ENCODE results near the gene SORBS1. TPM values are rescaled to one million over a fixed set of nuclear protein-coding genes. Genes with fewer than 3 reads are reported as not detected.

SORBS1 gene
- total RNA-seq, 4 donors from 2014 or later = 21.5 to 65.8 (median 30.1) TPM

DNA sequence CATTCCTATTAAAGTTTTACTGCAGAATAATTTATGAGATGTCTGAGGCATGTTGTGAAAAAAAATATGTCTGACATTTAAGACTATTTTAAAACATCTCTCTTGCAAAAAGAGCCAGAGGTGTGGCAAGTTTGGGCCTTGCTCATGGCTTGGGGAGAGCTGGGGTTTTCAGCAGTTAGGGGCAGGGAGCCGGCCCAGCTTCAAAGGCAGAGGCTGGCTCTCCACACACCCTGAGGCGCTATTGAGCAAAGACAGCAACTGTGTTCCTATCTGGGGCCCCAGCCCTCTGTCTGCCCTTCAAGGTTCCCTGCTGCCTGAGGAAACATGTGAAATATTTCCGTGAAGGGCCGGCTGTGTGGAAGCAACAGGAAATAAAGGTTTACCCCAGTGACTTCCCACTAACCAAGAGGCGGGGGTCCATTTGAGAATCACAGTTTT is 94.0 kb downstream of the SORBS1 start:
- TF ChIP-seq POLR2A (IDR thresholded peaks at IDR 0.05) = no peak
- TF ChIP-seq, protein P1, sequence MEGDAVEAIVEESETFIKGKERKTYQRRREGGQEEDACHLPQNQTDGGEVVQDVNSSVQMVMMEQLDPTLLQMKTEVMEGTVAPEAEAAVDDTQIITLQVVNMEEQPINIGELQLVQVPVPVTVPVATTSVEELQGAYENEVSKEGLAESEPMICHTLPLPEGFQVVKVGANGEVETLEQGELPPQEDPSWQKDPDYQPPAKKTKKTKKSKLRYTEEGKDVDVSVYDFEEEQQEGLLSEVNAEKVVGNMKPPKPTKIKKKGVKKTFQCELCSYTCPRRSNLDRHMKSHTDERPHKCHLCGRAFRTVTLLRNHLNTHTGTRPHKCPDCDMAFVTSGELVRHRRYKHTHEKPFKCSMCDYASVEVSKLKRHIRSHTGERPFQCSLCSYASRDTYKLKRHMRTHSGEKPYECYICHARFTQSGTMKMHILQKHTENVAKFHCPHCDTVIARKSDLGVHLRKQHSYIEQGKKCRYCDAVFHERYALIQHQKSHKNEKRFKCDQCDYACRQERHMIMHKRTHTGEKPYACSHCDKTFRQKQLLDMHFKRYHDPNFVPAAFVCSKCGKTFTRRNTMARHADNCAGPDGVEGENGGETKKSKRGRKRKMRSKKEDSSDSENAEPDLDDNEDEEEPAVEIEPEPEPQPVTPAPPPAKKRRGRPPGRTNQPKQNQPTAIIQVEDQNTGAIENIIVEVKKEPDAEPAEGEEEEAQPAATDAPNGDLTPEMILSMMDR (IDR thresholded peaks at IDR 0.05) = no peak
- no peak overlapping the region for H3K27ac ChIP-seq
- H3K4me3 ChIP-seq (replicated peaks in 1 of 3) = no peak overlapping the region
- no peaks in the 10 kb centered on the region for H3K4me1 ChIP-seq
- no peaks in the 10 kb centered on the region for H3K36me3 ChIP-seq
- no peaks in the 10 kb centered on the region for H3K9me3 ChIP-seq
- no peaks in the 10 kb centered on the region for H3K27me3 ChIP-seq
- WGBS, 2 donors = 41 to 44% methylated on average over 5 of the region's 5 CpGs
- intact Hi-C loops (cut with DNase I) = no loop called here
- no peak for DNase-seq

DNA sequence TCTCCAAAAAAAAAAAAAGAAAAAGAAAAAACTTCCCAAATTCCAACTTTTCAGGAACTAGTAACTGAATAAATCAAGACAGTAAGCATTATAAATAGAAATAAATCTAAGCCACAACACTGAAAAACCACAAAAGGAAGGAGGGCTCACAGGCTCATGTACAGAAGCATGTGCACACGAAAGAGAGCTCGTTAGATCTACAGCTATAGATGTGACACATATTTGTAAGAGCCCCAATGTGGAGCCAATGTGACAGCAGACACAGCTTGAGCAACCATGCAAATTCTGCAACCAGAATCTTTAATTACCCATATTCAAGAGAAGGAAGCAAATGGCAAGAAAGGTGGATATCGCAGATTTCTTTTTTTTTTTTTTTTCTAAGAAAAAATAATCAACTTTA is 94.7 kb downstream of the SORBS1 start:
- Histone ChIP-seq H3K27me3 (no peaks in the 10 kb centered on the region), H3K4me3 (replicated peaks in 1 of 3) (no peak overlapping the region), H3K36me3 (no peaks in the 10 kb centered on the region), H3K4me1 (no peaks in the 10 kb centered on the region), H3K27ac (no peak overlapping the region), H3K9me3 (no peaks in the 10 kb centered on the region)
- 94% methylated on average over 3 of the region's 3 CpGs for WGBS, 2 donors
- TF ChIP-seq, protein P1 (IDR thresholded peaks at IDR 0.05) = no peak
- TF ChIP-seq POLR2A (IDR thresholded peaks at IDR 0.05) = no peak
- no peak for DNase-seq
- intact Hi-C loops (cut with DNase I) = no loop called here

DNA sequence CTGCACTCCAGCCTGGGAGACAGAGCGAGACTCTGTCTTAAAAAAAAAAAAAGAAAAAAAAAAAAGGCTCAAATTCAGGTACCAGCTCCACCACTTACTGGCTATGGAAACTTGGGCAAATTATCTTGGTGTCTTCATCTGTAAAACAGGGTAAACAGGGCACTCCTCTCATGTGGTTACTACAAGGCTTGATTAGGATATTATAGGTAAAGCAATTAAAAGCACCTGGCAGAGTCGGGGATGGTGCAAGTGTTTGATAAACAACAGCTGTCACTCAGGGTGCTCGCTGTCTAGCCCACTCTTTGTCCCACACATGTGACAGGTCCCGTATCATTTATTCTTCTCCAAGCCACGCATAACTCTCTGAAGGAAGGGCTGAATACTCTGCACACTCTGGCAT is 96.9 kb downstream of the SORBS1 start:
- intact Hi-C loops (cut with DNase I) = no loop called here
- WGBS, 2 donors = 78 to 82% methylated on average over 5 of the region's 5 CpGs
- peaks cover 4 to 7% of the 10 kb centered on the region in 2 donors for H3K4me1 ChIP-seq

DNA sequence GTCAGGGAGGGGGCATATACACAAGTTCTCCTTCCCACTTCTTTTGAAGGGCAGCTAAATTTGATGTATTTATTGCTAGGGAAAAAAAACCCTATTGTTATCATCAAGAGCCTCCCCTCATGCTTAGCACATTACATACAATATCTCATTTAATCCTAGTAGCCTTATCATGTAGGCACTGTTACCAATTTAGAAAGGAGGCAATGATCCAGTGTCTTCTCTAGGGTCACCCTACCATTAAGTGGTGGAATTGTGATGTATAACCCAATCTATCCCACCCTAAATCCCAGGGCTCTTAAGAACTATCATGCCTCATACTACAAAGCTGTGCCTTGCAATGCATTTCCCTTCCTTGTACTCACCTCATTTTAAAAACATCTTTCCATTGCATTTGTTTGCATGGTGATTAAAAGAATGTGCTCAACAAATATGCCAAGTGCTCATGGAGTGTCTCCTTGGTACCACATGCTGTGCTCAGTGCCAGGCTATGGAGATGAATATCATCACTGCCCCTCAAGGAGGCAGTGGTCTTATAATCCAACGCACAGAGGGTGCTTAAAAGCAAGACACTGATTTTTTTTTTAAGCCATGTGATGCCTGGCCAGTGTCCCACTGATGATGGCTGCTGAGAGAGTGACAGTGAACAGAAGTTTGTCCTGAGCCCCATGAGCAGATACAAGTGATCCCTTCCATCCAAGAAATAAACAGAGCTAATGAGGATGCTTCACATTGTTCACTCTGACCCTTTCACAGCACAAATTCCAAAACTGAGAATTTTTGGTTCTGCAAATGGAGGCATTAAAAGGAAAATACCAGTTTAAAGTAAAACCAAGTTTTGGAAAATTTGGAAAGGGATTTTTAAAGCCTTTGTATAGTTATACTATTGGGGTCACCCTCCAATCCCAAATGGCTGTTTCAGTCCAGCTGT is 98.2 kb downstream of the SORBS1 start:
- TF ChIP-seq, protein P1 (IDR thresholded peaks at IDR 0.05) = no peak
- TF ChIP-seq POLR2A (IDR thresholded peaks at IDR 0.05) = no peak
- Histone ChIP-seq H3K27ac (no peak overlapping the region), H3K4me3 (replicated peaks in 1 of 3) (no peak overlapping the region), H3K4me1 (peaks cover 12 to 16% of the 10 kb centered on the region in 2 donors), H3K27me3 (no peaks in the 10 kb centered on the region), H3K36me3 (no peaks in the 10 kb centered on the region), H3K9me3 (no peaks in the 10 kb centered on the region)
- 19 to 43% methylated on average over 1 of the region's 1 CpG for WGBS, 2 donors
- intact Hi-C loops (cut with DNase I) = no loop called here
- no peak for DNase-seq

More for the DNA sequence above, 96.9 kb downstream of the SORBS1 start:
- Histone ChIP-seq H3K4me3 (replicated peaks in 1 of 3) (no peak overlapping the region), H3K36me3 (no peaks in the 10 kb centered on the region), H3K27ac (no peak overlapping the region), H3K27me3 (no peaks in the 10 kb centered on the region), H3K9me3 (no peaks in the 10 kb centered on the region)
- TF ChIP-seq, protein P1 (IDR thresholded peaks at IDR 0.05) = no peak
- TF ChIP-seq POLR2A (IDR thresholded peaks at IDR 0.05) = no peak
- no peak for DNase-seq

DNA sequence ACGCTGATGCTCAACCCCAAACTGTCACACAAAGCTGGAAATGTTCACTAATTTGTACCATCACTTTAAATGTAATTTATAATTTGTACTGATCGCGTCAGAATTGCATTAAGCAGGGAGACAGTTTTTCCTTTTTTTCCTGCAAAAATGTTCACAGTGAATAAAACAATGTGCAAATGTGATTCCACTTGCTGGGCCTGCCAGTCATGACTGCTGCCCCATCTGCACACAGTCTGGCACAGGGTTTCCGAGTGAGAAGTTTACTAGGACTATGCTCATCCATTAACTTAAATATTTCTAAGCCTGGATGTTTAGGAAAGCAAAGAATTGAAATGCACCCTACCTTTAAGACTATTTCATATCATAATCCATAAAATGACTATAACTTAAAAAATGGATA is 99.6 kb downstream of the SORBS1 start:
- no peak for DNase-seq
- Histone ChIP-seq H3K4me1 (peaks cover 12 to 16% of the 10 kb centered on the region in 2 donors), H3K36me3 (no peaks in the 10 kb centered on the region), H3K9me3 (no peaks in the 10 kb centered on the region), H3K27me3 (no peaks in the 10 kb centered on the region), H3K27ac (no peak overlapping the region), H3K4me3 (replicated peaks in 1 of 3) (no peak overlapping the region)
- intact Hi-C loops (cut with DNase I) = no loop called here
- WGBS, 2 donors = 89 to 95% methylated on average over 4 of the region's 4 CpGs
- no peak for TF ChIP-seq POLR2A (IDR thresholded peaks at IDR 0.05)
- TF ChIP-seq, protein P1 (IDR thresholded peaks at IDR 0.05) = no peak
